Dendritic cell treated with granulocyte-macrophage colony-stimulating factor and Interleukin-4, amounts not matched to agents 40 ng/mL and 50 ng/mL, for 4 days (primary cell): Measurements from ENCODE around the gene TMEM174.
"Not testable (repeated sequence)": the region's sequence is repeated elsewhere in the genome, so short reads cannot be mapped to it uniquely, and the experiment has no call there.

Experiments used
- H3K27ac Mint-ChIP-seq: one replicate; pipeline ENCODE4 v1.8.0; 2022; ENCODE audit warnings: mild to moderate bottlenecking, mixed read lengths
- H3K27me3 Mint-ChIP-seq: one replicate; pipeline ENCODE4 v1.8.0; 2022; ENCODE audit warnings: mild to moderate bottlenecking, mixed read lengths
- H3K36me3 Mint-ChIP-seq: one replicate; pipeline ENCODE4 v1.8.0; 2022; ENCODE audit warnings: low read depth, mixed read lengths
- H3K4me1 Mint-ChIP-seq: one replicate; pipeline ENCODE4 v1.8.0; 2022; ENCODE audit warnings: low read depth, mixed read lengths
- H3K4me3 Mint-ChIP-seq: one replicate; pipeline ENCODE4 v1.8.0; 2022; ENCODE audit warnings: mild to moderate bottlenecking, moderate library complexity, mixed read lengths
- H3K9me3 Mint-ChIP-seq: one replicate; pipeline ENCODE4 v1.8.0; 2022; ENCODE audit warnings: mixed read lengths
- intact Hi-C: fragments of 100-400 bp; cut with micrococcal nuclease; formaldehyde crosslinking; loops from one replicate; pipeline ENCODE4 v1.15.0; 2022

Gene TMEM174

DNA sequence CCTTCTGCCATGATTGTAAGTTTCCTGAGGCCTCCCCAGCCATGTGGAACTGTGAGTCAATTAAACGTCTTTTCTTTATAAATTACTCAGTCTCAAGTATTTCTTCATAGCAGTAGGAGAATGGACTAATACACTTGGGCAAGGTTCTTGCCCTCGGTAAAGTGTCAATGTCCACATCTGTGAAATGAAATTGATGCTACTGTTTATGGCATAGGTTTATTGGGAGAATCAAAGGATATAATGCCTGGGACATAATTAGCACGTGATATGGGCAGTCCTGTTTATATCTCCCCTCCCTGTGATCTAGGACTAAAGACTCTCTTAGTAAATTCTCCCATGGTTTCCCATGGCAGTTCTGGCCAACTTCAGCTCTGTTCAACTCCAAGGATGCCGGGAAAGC, 19.4 kb downstream of the TMEM174 start:
- H3K4me1 Mint-ChIP-seq: no peaks in the 10 kb centered on the region
- no peak overlapping the region for H3K4me3 Mint-ChIP-seq
- peaks cover 63% of the 10 kb centered on the region for H3K27me3 Mint-ChIP-seq
- intact Hi-C loops: no loop called here
- no peaks in the 10 kb centered on the region for H3K36me3 Mint-ChIP-seq
- H3K9me3 Mint-ChIP-seq: no peaks in the 10 kb centered on the region
- H3K27ac Mint-ChIP-seq: no peak overlapping the region

DNA sequence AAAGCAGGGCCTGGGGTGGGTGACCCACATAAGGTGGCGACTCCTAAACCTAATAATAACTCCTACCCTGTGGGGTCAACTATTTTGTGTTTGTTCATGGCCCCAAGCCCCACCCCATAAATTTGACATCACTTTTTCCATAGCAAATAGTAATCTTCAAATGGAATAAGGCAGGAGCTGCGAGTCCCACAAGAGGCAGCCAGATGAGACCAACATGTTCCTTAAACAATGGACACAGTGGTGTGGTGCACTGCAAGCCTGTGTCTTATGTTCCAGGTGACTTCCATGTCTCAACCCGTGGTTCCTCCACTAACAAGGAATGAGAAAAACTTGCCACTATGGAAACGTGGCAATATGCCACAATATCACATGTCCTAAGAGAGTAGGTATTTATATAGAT, 20.6 kb downstream of the TMEM174 start:
- Mint-ChIP-seq H3K27me3 (peaks cover 60% of the 10 kb centered on the region), H3K36me3 (no peaks in the 10 kb centered on the region), H3K4me3 (no peak overlapping the region), H3K27ac (no peak overlapping the region), H3K4me1 (no peaks in the 10 kb centered on the region), H3K9me3 (peaks cover under 1% of the 10 kb centered on the region)
- intact Hi-C loops: no loop called here

DNA sequence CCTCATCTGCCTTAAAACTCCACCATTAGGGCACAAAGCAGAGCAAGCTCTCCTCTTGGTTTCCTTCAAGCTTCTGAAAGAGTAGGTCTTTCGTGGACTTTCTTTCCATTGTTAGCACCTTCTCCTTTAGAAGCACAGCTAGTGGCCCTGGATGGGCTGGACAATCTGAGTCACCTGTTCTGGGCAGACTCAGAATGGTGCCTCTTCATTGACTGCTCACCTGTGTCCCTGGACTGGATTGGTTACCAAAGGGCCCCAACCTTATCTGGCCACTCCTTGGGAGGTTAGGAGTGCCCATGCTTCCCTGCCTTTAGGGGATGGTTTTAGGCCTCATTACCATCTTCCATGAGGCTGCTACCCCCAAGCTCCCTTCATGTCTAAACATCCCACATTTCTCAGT, 23.2 kb downstream of the TMEM174 start:
- peaks cover 54% of the 10 kb centered on the region for H3K27me3 Mint-ChIP-seq
- H3K27ac Mint-ChIP-seq: no peak overlapping the region
- no peaks in the 10 kb centered on the region for H3K36me3 Mint-ChIP-seq
- H3K9me3 Mint-ChIP-seq: peaks cover 9% of the 10 kb centered on the region
- intact Hi-C loops: no loop called here
- H3K4me3 Mint-ChIP-seq: no peak overlapping the region
- peaks cover 6% of the 10 kb centered on the region for H3K4me1 Mint-ChIP-seq

DNA sequence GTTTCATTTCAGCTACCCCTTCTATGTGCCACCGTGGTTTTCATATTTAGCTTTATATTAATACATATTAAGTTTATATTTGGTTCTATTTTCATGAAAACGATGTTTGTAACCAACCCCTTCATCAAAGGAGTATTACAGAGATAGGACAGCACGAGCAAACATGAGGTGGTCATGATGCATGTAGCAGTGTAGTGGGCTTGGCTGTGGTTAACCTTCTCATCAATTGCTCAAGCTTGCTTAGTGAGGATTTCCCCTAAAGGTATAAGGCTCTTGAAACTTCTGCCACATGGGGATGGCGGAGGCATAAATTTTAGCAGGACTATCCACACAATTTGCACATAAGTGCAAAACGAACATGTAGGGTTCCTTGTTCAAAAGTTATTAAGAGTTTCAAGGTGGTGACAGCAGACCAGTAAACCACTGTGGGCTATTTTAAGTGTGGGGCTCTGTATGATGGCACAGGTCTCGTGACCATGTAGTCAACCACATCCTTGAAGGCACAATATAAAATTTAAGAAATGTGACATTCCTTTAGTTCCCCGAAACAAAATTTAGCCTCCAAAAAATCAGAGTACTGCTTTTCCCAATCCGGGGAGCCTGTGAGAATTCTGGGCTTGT, 24.8 kb downstream of the TMEM174 start:
- Mint-ChIP-seq H3K36me3 (no peaks in the 10 kb centered on the region), H3K27ac (no peak overlapping the region), H3K27me3 (peaks cover 57% of the 10 kb centered on the region), H3K9me3 (peaks cover 9% of the 10 kb centered on the region), H3K4me3 (no peak overlapping the region), H3K4me1 (peaks cover 10% of the 10 kb centered on the region)
- intact Hi-C loops: no loop called here

DNA sequence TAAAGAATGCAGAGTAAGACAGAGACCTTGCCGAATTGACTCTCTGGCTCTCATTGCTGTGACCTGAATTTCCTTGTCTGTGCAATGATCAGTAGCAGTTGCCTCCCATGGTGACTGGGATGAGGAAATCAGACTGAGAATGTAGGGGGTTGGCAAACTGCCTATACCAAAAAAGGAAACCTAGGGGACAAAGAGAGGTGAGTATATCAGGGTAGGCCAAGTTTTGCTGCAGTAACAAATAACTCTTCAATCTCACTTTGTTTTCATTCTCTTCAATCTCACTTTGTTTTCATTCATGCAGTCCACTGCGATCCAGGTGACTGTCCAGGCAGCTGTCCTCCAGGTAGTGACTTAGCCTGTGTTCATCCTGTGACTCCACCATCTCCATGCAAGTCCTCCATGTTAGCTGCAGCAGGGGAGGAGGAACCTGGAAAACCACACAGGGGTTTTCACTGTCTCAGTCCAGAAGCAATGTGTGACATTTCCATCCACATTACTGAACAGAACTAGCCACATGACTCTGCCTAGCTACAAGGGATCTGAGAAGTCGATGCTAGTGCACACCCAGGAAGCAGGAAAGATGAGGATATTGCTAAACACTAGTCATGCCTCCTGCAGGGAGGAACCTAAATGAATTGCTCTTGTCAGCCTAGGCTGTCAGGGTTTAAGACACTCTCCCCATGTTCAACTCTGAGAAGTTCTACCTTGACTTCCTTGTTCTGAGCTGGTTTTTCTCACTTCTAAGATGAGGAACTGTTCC, 26.0 kb downstream of the TMEM174 start:
- intact Hi-C loops: no loop called here
- Mint-ChIP-seq H3K27me3 (peaks cover 59% of the 10 kb centered on the region), H3K27ac (no peak overlapping the region), H3K4me1 (peaks cover 10% of the 10 kb centered on the region), H3K36me3 (no peaks in the 10 kb centered on the region), H3K4me3 (no peak overlapping the region), H3K9me3 (peaks cover 9% of the 10 kb centered on the region)

DNA sequence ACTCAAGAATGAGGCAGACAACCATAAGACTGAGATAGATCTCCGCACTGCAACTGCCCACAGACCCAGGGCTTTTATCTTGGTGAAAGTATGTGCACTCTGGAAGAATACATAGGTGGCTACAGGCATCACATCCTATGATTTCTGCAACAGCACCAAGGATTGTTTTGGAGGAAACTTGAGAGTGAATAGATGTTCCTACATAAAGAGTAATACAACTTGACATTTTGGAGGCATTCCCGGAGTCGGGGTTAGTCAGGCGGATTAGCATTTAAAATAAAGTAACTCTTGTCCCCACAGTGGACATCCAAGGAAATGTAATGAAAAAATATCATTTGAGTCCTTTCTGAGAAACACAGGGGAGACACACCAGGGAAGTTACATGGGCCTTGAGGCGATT, 26.7 kb downstream of the TMEM174 start:
- Mint-ChIP-seq H3K4me1 (peaks cover 10% of the 10 kb centered on the region), H3K27ac (no peak overlapping the region), H3K9me3 (peaks cover 9% of the 10 kb centered on the region), H3K36me3 (no peaks in the 10 kb centered on the region), H3K27me3 (peaks cover 55% of the 10 kb centered on the region), H3K4me3 (no peak overlapping the region)
- intact Hi-C loops: loop anchor here (10.0 kb wide), 1 partner anchor 115 kb away; no protein-coding TSS in a partner anchor

DNA sequence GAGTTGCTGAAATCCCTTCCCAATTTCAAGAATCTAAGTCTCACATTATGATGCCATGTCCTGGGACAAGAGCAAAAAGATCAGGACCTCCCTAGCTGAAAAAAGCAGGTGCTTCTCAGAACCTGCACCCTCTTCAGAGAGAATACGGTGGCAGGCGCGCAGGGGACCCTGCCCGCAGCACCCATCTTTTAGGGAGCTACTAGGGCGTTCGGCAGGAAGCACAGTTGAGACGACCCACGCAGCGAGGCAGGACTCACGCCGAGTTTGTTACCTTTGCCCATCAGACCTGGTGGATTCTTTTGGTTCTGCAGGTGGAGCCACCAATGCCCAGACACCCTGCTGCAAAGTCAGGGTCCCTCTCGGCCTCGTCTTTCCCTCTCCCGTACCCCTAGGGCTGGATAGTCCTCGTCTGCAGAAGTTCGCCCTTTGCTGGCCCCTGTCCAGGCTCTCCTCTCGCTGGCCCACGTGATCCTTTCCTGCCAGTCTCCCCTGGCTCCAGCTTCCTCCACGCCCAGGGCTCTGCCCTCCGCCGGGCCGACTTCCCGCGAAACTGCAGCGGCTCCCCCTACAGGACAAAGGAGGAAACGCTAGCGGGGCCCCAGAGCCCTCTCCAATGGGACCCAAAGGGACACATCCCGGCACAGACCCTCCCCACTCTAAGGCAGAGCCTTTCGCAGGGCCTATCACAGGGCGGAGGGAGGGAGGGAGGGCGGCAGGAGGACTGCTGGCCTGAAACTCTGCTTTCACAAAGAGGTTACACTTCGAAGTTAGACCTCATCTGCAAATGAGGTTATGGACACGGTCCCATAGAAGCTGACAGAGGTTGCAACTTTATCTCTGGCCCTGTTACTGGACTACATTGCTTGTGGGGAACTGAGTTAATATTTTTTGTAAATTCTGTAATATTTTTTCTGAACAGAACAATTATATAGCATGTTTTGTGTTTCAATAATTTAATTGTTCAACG, 28.8 kb downstream of the TMEM174 start:
- H3K9me3 Mint-ChIP-seq: peaks cover 9% of the 10 kb centered on the region
- no peak overlapping the region for H3K27ac Mint-ChIP-seq
- H3K36me3 Mint-ChIP-seq: no peaks in the 10 kb centered on the region
- intact Hi-C loops: loop anchor here (10.0 kb wide), 1 partner anchor 117 kb away; no protein-coding TSS in a partner anchor
- peaks cover 53% of the 10 kb centered on the region for H3K27me3 Mint-ChIP-seq
- peaks cover 10% of the 10 kb centered on the region for H3K4me1 Mint-ChIP-seq
- H3K4me3 Mint-ChIP-seq: no peak overlapping the region

DNA sequence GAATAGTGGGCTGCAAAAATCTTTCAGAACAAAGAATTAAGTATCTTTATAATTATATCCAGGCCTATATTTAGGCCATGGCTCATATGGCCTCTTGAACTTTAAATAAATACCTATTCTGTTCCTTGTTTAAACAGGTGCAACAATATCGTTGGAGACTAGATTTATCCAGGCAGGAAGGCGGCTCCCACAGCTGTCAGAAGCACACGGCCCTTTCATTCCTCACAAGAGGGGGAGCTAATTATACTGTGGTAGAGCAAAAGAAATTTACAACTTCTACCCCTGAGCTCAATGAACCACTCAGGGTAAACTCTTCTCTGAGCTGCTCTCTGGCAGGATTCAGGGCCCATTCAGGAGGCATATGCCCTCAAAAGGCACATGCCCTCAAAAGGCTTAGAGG, 31.3 kb downstream of the TMEM174 start:
- intact Hi-C loops: loop anchor here (10.0 kb wide), 1 partner anchor 120 kb away; no protein-coding TSS in a partner anchor

DNA sequence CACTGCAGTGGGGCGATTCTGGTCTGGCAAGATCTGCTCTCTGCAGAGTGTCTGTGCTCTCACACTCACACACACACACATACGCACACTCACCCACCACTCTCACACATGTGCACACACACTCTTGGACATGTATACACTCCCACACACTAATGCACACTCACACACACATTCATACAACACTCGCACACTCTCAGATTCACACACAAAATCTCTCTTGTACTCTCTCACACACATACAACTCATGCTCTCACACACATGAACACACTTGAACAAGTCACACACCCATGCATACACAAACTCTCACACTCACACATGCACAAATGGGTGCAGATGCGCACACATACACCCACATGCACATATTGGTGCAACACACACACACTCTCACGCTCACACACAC, 31.7 kb downstream of the TMEM174 start:
- H3K4me1 Mint-ChIP-seq: peaks cover 4% of the 10 kb centered on the region
- H3K4me3 Mint-ChIP-seq: no peak overlapping the region
- peaks cover 57% of the 10 kb centered on the region for H3K27me3 Mint-ChIP-seq
- no peaks in the 10 kb centered on the region for H3K36me3 Mint-ChIP-seq
- intact Hi-C loops: loop anchor here (10.0 kb wide), 1 partner anchor 120 kb away; no protein-coding TSS in a partner anchor
- H3K27ac Mint-ChIP-seq: no peak overlapping the region
- H3K9me3 Mint-ChIP-seq: peaks cover 23% of the 10 kb centered on the region

More for the DNA sequence above, 31.3 kb downstream of the TMEM174 start:
- Mint-ChIP-seq H3K27me3 (peaks cover 54% of the 10 kb centered on the region), H3K36me3 (no peaks in the 10 kb centered on the region), H3K9me3 (peaks cover 20% of the 10 kb centered on the region), H3K27ac (no peak overlapping the region), H3K4me1 (peaks cover 4% of the 10 kb centered on the region), H3K4me3 (no peak overlapping the region)

DNA sequence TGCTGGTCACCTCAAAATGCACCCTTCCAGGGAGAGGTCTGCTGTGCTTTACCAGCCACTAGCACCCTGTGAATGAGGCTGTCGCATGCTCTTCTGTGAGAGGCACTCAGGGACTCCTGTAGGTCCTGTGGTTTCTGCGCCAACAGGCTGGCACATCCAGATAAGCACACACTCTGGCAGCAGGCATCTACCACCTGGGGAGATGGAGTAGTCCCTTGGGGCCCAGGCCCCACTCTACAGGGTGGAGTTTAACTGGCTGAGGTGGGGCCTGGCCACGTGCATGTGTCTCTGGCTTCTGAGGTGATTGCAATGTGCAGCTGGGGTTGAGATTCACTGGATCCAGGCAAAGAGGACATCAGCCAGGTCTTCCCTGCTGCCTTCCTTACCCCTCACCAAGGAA, 32.3 kb downstream of the TMEM174 start:
- intact Hi-C loops: loop anchor here (10.0 kb wide), 1 partner anchor 121 kb away; no protein-coding TSS in a partner anchor
- no peaks in the 10 kb centered on the region for H3K36me3 Mint-ChIP-seq
- H3K27ac Mint-ChIP-seq: no peak overlapping the region
- H3K9me3 Mint-ChIP-seq: peaks cover 29% of the 10 kb centered on the region
- H3K27me3 Mint-ChIP-seq: peaks cover 62% of the 10 kb centered on the region
- H3K4me3 Mint-ChIP-seq: no peak overlapping the region
- peaks cover 4% of the 10 kb centered on the region for H3K4me1 Mint-ChIP-seq

DNA sequence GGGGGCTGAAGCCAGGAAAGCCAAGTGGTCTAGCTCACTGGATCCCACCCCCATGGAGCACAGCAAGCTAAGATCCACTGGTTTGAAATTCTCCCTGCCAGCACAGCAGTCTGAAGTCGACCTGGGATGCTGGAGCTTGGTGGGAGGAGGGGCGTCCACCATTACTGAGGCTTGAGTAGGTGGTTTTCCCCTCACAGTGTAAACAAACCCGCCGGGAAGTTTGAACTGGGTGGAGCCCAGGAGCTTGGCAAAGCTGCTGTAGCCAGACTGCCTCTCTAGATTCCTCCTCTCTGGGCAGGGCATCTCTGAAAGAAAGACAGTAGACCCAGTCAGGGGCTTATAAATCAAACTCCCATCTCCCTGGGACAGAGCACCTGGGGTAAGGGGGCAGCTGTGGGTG, 34.2 kb downstream of the TMEM174 start:
- H3K27me3 Mint-ChIP-seq: peaks cover 69% of the 10 kb centered on the region
- H3K27ac Mint-ChIP-seq, H3K4me3 Mint-ChIP-seq, H3K36me3 Mint-ChIP-seq, H3K4me1 Mint-ChIP-seq: not testable (repeated sequence)
- H3K9me3 Mint-ChIP-seq: peaks cover 30% of the 10 kb centered on the region
- intact Hi-C loops: loop anchor here (10.0 kb wide), 1 partner anchor 122 kb away; no protein-coding TSS in a partner anchor

DNA sequence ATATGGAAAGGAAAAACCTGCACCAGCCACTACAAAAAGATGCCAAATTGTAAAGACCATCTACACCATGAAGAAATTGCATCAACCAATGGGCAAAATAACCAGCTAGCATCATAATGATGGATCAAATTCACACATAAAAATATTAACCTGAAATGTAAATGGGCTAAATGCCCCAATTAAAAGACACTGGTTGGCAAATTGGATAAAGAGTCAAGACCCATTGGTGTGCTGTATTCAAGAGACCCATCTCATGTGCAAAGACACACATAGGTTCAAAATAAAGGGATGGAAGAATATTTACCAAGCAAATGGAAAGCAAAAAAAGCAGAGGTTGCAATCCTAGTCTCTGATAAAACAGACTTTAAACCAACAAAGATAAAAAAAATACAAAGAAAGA, 36.1 kb downstream of the TMEM174 start:
- H3K4me1 Mint-ChIP-seq, H3K27ac Mint-ChIP-seq, H3K36me3 Mint-ChIP-seq, H3K4me3 Mint-ChIP-seq: not testable (repeated sequence)
- Mint-ChIP-seq H3K27me3 (peaks cover 74% of the 10 kb centered on the region), H3K9me3 (peaks cover 30% of the 10 kb centered on the region)
- intact Hi-C loops: loop anchor here (10.0 kb wide), 1 partner anchor 124 kb away; no protein-coding TSS in a partner anchor

DNA sequence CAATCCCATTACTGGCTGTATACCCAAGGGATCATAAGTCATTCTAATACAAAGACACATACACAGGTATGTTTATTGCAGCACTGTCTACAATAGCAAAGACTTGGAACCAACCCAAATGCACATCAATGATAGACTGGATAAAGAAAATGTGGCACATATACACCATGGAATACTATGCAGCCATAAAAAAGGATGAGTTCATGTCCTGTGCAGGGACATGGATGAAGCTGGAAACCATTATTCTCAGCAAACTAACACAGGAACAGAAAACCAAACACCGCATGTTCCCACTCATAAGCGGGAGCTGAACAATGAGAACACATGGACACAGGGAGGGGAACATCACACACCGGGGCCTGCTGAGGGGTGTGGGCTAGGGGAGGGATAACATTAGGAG, 39.7 kb downstream of the TMEM174 start:
- H3K27ac Mint-ChIP-seq, intact Hi-C loops: not testable (repeated sequence)
- H3K27me3 Mint-ChIP-seq: peaks cover 88% of the 10 kb centered on the region

More for the DNA sequence above, 39.7 kb downstream of the TMEM174 start:
- H3K36me3 Mint-ChIP-seq, H3K4me3 Mint-ChIP-seq: not testable (repeated sequence)
- peaks cover 27% of the 10 kb centered on the region for H3K9me3 Mint-ChIP-seq
- peaks cover 14% of the 10 kb centered on the region for H3K4me1 Mint-ChIP-seq
